KMS-11 (cell line): Measurements from ENCODE around the gene NEDD4L.

Experiments
- H2AFZ ChIP-seq: fragments of 200-600 bp; sonication (generic); 2 replicates; pipeline ENCODE4 v1.6.1; 2016; ENCODE audit warnings: antibody characterized with exemption, mixed run types, low read depth
- H3K27ac ChIP-seq: fragments of 200-600 bp; sonication (generic); 2 replicates; pipeline ENCODE4 v1.6.1; 2016; ENCODE audit warnings: mild to moderate bottlenecking, mixed run types
- H3K27me3 ChIP-seq: fragments of 200-600 bp; sonication (generic); 2 replicates; pipeline ENCODE4 v1.6.1; 2017; ENCODE audit warnings: mild to moderate bottlenecking, low read depth, mixed run types, moderate library complexity; ENCODE audit not compliant: insufficient read depth
- H3K36me3 ChIP-seq: fragments of 200-600 bp; sonication (generic); 2 replicates; pipeline ENCODE4 v1.6.1; 2017; ENCODE audit warnings: mild to moderate bottlenecking, mixed run types; ENCODE audit not compliant: insufficient read depth
- H3K4me1 ChIP-seq: fragments of 200-600 bp; sonication (generic); 2 replicates; pipeline ENCODE4 v1.6.1; 2016; ENCODE audit warnings: mild to moderate bottlenecking, low read depth, mixed run types; ENCODE audit not compliant: poor library complexity, severe bottlenecking
- H3K4me2 ChIP-seq: fragments of 200-600 bp; sonication (generic); 2 replicates; pipeline ENCODE4 v1.7.0; 2016; ENCODE audit warnings: mild to moderate bottlenecking, mixed run types
- H3K4me3 ChIP-seq: fragments of 200-600 bp; sonication (generic); IDR thresholded peaks from 2 replicates; pipeline ENCODE4 v1.6.1; 2017; ENCODE audit warnings: low read depth, low read length, mixed read lengths; ENCODE audit not compliant: insufficient read depth
- H3K79me2 ChIP-seq: fragments of 200-600 bp; sonication (generic); 2 replicates; pipeline ENCODE4 v1.6.1; 2016; ENCODE audit warnings: low read depth, mixed run types; ENCODE audit not compliant: insufficient read depth
- H3K9ac ChIP-seq: fragments of 200-600 bp; sonication (generic); 2 replicates; pipeline ENCODE4 v1.6.1; 2016; ENCODE audit warnings: mild to moderate bottlenecking, mixed run types
- H4K20me1 ChIP-seq: fragments of 200-600 bp; sonication (generic); 2 replicates; pipeline ENCODE4 v1.6.1; 2016; ENCODE audit warnings: mild to moderate bottlenecking, mixed run types; ENCODE audit not compliant: insufficient read depth
- CTCF ChIP-seq: fragments of 200-600 bp; sonication (generic); conservative IDR thresholded peaks from 2 replicates; pipeline ENCODE4 v1.6.1; 2017; ENCODE audit warnings: low read depth, mild to moderate bottlenecking, antibody characterized with exemption, low read length, moderate library complexity, mixed read lengths

NEDD4L gene

GRCh38 chr18:58042826-58043490 lies 1.1 kb upstream of the NEDD4L start:
- Histone ChIP-seq H3K4me2 (peak overlapping the region; percentile 95), H3K36me3 (no peaks in the 10 kb centered on the region), H3K79me2 (peaks cover 27% of the 10 kb centered on the region; the same call in 1 of the 2 replicates), H2AFZ (peak overlapping the region; percentile 94), H3K27me3 (no peaks in the 10 kb centered on the region), H3K4me3 (no peak overlapping the region), H3K9ac (peak overlapping the region; percentile 31; the same call in 1 of the 2 replicates), H4K20me1 (no peaks in the 10 kb centered on the region), H3K4me1 (peaks cover 20% of the 10 kb centered on the region), H3K27ac (no peak overlapping the region; the same call in 1 of the 2 replicates)
- TF ChIP-seq CTCF: no peak

GRCh38 chr18:58044370-58045241 lies 580 bp downstream of the NEDD4L start:
- Histone ChIP-seq H3K79me2 (peaks cover 38% of the 10 kb centered on the region; the same call in 1 of the 2 replicates), H3K27ac (peak overlapping the region; percentile 9), H3K4me2 (peak overlapping the region; percentile 89), H2AFZ (peak overlapping the region; percentile 94), H3K4me3 (peak overlapping the region; percentile 45), H3K9ac (peak overlapping the region; percentile 54), H4K20me1 (no peaks in the 10 kb centered on the region), H3K27me3 (no peaks in the 10 kb centered on the region), H3K4me1 (peaks cover 36% of the 10 kb centered on the region), H3K36me3 (no peaks in the 10 kb centered on the region)
- TF ChIP-seq CTCF: no peak

- no peaks in the 10 kb centered on the region for H3K36me3 ChIP-seq
- H3K9ac ChIP-seq: peak overlapping the region; percentile 54
- H4K20me1 ChIP-seq: no peaks in the 10 kb centered on the region
- peak overlapping the region; percentile 45 for H3K4me3 ChIP-seq
- peak overlapping the region; percentile 9; the same call in 1 of the 2 replicates for H3K27ac ChIP-seq
- no peaks in the 10 kb centered on the region for H3K27me3 ChIP-seq
- H3K4me2 ChIP-seq: peak overlapping the region; percentile 89
- no peak for TF ChIP-seq CTCF
- H2AFZ ChIP-seq: peak overlapping the region; percentile 94
- peaks cover 38% of the 10 kb centered on the region; the same call in 1 of the 2 replicates for H3K79me2 ChIP-seq
- peaks cover 43% of the 10 kb centered on the region for H3K4me1 ChIP-seq
Measured at GRCh38 chr18:58045242-58046092, 1.4 kb downstream of the NEDD4L start.
